HG02798 (cell line): ENCODE data around the gene OST4.

Experiments
- ATAC-seq: cut with Tn5 transposase; IDR thresholded peaks from one replicate; pipeline ENCODE4 v1.9.1; 2021; ENCODE audit warnings: mild to moderate bottlenecking; ENCODE audit not compliant: unreplicated experiment, poor library complexity

OST4 gene

DNA sequence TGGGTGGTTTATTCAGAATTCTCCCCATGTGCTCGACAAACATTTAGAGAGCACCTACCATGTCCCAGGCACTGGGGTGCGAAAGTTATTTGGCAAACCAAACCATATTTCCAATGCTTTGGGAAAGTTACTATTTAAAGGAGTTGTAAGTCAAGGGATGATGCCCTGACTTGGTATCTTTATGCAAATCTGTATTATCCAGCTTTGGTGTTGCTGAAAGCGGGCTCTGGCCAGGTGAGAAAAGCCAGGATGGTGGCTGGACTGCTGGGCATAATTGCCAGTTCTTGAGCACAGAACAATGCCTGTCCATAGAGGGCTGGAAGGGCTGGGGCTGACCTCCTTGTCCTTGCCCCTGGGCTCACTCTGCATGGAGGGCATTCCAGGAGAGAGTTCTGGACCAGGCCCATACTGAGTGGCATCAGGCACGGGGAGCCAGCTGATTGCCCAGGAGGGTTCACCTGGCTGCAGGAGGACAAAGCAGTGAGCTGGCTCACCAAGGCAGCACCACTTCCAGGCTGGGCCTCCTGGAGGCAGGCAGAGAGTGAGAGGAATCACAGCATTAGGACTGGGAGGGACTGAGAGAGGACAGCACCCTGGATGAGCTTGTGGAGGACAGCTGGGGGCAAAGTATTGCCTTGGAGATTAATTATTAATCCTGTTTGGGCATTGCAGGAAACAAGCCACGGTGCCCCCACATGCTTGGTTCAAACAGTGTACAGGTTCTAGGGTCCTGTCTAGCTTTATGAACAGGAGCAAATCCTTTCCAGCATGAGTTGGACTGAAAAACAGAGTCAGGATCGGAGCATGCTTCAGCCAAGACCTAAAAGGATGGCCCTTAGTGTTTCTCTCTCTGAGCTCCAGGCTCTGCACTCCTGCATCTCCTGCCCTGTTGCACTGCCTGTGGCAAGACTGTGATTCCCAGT, 22.2 kb upstream of the OST4 start:
- no peak for ATAC-seq

DNA sequence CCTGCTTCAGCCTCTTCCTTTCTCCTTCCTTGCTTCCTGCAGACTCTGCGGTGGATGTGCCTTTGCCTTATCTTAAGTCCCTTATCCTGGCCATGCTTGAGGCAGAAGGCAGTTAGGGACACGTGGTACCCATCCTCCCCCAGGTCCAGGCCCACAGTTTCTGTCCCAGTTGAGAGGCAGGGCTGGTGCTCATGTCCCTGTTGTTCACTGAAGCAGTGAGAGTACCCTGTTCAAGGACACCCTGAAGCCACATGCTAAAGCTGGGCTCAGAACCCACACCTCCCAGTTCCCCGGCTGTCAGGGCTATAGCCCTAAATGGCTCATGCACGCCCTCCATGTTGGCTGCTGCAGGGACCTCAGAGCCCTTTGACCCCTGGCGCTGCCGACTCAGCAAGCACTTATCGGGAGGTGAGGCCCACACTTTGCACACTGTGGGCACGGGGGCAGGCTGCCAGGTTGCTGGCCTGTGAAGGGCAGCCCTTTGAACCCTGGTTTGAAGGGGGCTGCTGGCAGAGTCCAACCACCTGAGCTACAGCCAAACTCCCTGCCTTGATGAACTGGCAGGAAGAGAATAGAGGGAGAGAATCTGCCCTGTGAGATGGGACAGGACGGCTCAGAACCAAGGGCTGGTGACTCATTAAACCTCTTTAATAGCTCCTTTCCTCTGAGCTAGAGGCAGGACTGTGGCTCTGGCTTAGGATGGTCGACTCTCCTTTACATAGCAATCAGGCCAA, 21.4 kb upstream of the OST4 start:
- no peak for ATAC-seq

DNA sequence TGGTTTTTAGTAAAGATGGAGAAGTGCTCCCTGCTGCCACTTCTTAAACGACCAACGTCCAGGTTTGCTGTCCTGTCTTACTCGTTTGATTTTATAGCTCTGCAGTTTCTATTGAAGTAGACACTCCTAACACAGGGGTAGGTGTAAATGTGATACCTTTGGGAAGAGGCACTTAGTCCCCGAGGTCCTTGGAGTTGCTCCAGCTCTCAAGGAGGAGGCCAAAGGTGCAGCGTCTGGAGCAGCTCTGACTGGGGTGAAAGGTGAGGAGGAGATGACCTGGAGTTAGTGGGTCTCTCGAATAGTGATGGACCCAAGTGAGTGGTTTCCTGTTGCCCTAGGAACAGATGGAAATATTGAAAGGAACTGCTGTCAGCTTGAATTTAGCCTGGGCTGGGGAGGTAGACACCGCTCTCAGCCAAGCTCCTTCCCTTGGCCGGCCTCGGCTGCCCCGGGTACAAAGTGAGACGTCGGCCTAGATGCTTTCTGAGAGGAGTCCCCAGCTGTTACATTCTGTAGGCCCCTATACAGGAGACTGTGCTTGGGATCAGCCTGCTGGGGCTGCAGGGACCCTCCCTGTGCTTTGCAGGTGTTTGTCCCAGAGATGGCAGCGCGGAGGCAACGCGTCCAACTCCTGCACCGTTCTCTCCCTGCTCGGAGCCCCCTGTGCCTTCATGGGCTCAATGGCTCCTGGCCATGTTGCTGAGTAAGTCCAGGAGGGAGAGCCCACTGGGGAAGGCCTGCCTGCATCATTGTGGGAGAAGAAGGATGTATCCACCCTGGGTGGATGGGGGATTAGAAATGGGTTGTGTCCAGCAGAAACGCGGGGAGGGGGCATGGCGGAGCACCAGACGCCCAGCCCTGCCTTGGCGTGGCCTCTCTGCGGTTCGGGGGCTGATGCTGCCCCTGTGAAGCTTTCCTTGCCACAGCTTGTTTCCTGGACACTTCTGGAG, 20.6 kb upstream of the OST4 start:
- no peak for ATAC-seq

DNA sequence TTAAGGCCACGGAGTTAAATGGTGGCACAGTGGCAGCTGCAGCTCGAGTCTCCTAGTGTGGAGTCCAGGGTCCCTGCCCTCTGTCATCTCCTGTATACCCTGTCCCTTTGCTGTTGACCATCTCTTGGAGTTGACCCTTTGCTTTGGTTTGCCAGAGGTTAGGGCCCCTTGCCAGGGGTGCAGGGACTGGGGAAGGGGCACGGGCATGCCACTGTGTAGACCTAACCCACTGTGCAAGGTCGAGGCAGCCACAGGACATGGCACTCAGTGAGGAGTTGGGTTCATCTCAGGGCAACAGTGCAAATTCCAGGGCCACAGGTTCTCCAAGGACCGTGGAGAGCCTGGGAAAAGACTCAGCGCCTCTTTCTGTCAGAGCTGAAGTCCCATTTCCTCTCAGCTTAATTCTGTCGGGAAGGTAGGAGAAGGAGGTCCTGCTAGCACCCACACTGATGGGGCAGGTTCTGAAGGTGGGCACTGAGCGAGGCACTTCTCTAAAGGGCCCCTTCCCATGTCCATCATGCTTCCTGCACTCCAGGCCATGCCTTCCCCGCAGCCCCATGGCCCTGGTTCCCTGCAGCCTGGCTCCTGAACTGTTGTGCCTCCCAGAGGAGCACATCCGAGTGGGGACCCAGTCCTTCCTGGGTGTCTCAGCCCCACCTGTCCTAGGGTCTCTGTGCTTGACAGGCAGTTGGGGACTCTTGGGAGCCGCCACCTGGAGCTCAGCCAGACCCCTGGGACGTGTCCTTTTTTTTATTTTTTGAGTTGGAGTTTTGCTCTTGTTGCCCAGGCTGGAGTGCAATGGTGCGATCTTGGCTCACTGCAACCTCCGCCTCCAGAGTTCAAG, 17.9 kb upstream of the OST4 start:
- no peak for ATAC-seq

DNA sequence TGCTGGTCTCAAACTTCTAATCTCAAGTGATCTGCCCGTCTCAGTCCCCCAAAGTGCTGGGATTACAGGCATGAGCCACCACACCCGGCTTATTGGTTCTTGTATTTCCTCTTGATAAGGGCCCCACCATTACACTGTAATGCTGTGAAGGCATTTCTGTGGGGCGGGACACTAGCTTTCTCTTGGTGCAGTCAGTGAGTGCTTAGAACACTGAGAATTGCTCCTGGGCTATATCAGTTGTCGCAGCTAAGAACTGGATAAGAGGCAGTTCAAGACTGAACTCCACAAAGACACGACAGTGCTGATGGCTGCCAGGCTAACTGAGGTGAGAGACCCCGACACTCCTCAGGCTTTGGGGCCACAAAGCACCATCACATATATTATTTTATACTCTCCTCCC, 17.2 kb upstream of the OST4 start:
- ATAC-seq: no peak

DNA sequence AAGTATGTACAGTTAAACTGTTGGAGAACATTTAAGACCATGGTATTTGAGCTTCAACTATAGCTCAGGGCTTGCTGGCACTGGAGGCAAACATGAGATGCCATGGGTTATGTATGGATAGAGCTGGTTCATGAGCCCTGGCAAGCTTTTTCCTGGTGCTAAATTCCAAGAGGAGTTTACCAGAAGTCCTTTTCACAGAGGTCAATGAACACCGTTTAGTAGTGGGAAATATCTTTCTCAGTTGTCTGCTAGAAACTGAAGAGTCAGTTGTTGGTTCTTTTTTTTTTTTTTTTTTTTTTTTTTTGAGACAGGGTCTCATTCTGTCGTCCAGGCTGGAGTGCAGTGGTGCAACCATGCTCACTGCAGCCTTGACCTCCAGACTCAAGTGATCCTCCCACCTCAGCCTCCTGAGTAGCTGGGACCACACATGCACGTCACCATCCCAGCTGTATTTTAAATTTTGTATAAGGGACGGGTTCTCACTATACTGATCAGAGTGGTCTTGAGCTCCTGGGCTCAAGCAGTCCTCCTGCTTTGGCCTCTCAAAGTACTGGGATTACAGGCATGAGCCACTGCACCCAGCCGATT, 16.5 kb upstream of the OST4 start:
- no peak for ATAC-seq

DNA sequence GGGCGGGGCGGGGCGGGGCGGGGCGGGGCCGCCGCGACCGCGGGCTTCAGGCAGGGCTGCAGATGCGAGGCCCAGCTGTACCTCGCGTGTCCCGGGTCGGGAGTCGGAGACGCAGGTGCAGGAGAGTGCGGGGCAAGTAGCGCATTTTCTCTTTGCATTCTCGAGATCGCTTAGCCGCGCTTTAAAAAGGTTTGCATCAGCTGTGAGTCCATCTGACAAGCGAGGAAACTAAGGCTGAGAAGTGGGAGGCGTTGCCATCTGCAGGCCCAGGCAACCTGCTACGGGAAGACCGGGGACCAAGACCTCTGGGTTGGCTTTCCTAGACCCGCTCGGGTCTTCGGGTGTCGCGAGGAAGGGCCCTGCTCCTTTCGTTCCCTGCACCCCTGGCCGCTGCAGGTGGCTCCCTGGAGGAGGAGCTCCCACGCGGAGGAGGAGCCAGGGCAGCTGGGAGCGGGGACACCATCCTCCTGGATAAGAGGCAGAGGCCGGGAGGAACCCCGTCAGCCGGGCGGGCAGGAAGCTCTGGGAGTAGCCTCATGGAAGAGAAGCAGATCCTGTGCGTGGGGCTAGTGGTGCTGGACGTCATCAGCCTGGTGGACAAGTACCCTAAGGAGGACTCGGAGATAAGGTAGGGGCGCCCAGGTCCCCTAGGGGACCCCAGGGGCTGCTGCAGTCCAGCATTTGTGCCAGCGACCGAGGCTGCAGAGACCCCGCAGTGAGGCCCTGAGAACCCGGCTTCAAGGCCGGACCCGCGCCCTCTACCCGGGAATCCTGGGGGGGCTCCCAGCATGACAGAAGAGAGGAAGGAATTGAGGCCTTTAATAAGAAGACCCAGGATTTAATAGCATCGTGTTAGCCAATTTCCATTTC, 15.5 kb upstream of the OST4 start, which contains the start of gene KHK:
Gene KHK (plus strand): TSS at position 49 of the 870 bp plus-strand sequence. CDS start 488 bp downstream, at position 537.
- no peak for ATAC-seq

DNA sequence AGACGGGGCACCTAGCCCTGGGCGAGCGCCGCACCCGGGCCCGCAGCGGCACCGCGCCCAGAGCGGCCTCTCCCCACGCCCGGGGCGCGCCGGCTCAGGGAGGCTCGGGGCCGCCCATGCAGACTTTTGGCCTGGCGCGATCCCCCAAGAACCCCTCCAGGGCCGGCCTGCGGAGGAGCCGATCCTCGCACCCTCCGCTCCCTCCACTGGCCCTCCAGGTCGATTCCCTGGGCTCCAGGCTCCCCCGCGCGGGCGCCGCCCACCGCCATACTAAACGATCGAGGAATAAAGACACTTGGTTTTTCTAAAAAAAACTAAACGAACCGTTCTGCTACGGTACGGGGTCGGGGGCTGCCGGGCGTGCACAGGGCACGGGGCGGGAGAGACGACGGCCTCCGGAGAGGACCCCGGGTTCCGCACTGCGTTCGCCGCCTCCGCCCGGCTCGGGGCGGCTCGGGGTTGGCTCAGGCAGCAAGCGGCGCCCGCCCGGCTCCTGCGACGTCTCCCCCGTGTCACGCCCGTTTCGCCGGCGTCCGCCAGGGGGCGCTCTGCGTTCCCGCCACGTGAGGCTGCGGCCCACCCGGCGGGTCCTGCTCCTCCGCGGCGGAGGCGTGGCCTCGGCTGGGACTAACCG, 14.8 kb upstream of the OST4 start:
- peak; percentile 85 for ATAC-seq

DNA sequence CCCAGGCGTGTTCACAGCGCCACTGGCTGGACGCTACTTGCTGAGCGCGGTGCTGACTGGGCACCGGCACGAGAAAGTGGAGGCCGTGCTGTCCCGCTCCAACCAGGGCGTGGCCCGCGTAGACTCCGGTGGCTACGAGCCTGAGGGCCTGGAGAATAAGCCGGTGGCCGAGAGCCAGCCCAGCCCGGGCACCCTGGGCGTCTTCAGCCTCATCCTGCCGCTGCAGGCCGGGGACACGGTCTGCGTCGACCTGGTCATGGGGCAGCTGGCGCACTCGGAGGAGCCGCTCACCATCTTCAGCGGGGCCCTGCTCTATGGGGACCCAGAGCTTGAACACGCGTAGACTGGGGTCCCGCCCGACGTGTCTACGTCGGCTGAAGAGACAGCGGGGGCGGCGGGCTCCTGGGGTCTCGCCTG, 14.2 kb upstream of the OST4 start:
- ATAC-seq: no peak

DNA sequence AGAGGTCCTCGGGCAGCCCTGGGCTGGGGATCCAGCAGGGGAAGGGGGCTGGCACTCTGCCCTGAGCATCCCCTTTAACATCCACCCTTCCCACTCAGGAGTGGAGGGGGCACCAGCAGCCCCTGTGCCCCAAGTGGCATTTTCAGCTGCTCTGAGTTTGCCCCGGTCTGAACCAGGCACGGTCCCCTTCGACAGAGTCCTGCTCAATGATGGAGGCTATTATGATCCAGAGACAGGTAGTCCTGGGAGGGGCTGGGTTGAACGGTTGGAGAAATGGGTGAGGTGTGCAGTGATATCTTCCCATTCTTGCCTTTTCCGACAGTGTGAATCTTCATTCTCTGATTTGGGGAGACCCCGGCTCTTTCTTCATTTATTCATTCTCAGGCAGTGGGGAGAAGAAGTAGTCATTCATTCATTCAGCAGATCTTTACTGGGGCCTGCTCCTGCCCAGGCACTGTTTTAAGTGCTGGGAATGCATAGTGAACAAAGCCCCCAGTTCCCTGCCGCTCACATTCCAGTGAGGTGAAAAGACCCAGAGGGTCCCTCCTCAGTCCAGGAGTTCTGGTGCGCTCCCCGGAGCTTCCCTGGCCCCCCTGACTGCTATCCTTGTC, 13.7 kb upstream of the OST4 start:
- ATAC-seq: no peak

DNA sequence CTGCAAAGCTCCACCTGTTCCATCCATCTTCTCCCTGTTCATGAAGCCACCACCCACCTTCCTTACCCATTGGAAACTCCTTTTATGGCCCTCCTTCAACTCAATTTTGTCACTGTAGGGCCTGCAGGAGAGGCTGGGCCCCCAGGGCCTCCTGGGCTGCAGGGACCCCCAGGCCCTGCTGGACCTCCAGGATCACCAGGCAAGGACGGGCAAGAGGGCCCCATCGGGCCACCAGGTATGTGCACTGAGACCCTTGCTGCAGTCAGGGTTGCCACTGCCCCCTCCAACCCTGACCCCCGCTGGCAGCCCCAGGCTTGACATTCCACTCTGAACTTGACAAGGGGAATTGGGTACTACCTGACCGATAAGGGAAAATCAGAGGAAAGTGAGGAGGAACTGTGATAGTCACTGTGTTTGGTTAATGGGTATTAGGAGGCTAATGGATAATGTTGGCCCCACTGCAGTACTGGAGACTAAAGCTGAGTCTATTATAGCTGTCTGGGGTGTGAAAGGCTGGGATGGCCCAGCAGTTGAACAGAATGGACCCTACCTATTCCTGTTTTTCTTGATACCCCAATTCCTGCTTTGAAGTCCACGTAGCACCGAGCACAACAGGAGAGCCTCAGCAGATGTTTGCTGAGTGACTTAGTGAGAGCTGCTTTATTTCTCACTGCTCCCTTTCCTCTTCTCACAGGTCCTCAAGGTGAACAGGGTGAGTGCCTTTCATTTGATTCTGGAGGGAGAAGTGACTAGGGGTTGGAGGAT, 13.0 kb upstream of the OST4 start:
- ATAC-seq: no peak

DNA sequence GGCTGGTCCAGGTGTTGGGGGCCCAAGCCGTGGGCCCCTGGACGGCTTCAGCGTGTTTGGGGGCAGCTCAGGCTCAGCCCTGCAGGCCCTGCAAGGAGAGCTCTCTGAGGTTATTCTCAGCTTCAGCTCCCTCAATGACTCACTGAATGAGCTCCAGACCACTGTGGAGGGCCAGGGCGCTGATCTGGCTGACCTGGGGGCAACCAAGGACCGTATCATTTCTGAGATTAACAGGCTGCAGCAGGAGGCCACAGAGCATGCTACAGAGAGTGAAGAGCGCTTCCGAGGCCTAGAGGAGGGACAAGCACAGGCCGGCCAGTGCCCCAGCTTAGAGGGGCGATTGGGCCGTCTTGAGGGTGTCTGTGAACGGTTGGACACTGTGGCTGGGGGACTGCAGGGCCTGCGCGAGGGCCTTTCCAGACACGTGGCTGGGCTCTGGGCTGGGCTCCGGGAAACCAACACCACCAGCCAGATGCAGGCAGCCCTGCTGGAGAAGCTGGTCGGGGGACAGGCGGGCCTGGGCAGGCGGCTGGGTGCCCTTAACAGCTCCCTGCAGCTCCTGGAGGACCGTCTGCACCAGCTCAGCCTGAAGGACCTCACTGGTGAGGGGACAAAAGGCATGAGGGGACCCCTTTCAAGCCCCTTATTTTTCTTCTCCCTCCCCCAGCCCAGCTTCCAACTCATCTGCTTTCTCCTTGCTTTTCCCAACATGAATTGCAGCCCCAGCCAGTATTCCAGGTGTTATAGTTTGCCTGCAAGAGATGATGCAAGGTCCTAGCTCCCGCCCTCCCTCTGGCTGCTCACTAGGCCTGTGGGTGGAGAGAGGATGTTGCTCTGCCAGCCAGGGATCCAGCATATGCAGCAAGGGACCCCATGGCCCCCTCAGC, 12.2 kb upstream of the OST4 start:
- ATAC-seq: no peak

DNA sequence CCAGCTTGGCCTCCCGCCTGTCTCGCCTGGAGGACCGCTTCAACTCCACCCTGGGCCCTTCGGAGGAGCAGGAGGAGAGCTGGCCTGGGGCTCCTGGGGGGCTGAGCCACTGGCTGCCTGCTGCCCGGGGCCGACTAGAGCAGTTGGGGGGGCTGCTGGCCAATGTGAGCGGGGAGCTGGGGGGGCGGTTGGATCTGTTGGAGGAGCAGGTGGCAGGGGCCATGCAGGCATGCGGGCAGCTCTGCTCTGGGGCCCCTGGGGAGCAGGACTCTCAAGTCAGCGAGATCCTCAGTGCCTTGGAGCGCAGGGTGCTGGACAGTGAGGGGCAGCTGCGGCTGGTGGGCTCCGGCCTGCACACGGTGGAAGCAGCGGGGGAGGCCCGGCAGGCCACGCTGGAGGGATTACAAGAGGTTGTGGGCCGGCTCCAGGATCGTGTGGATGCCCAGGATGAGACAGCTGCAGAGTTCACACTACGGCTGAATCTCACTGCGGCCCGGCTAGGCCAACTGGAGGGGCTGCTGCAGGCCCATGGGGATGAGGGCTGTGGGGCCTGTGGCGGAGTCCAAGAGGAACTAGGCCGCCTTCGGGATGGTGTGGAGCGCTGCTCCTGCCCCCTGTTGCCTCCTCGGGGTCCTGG, 11.4 kb upstream of the OST4 start:
- ATAC-seq: no peak

DNA sequence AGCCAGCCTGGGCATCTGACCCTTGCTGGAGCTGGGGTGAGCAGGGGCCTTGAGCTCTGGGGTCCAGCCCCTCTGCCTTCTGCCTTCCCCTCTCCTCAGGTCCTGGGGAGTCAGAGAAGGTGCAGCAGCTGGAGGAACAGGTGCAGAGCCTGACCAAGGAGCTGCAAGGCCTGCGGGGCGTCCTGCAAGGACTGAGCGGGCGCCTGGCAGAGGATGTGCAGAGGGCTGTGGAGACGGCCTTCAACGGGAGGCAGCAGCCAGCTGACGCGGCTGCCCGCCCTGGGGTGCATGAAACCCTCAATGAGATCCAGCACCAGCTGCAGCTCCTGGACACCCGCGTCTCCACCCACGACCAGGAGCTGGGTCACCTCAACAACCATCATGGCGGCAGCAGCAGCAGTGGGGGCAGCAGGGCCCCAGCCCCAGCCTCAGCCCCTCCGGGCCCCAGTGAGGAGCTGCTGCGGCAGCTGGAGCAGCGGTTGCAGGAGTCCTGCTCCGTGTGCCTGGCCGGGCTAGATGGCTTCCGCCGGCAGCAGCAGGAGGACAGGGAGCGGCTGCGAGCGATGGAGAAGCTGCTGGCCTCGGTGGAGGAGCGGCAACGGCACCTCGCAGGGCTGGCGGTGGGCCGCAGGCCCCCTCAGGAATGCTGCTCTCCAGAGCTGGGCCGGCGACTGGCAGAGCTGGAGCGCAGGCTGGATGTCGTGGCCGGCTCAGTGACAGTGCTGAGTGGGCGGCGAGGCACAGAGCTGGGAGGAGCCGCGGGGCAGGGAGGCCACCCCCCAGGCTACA, 10.7 kb upstream of the OST4 start:
- ATAC-seq: no peak

DNA sequence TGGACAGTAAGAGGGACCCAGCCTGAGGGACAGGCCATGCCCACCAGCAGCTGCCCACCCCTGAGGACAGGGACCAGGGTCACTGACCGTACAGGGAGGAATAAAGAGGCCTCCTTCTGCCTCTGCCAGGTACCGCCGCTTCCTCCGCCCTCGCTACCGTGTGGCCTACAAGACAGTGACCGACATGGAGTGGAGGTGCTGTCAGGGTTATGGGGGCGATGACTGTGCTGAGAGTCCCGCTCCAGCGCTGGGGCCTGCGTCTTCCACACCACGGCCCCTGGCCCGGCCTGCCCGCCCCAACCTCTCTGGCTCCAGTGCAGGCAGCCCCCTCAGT, 9.1 kb upstream of the OST4 start:
- ATAC-seq: no peak
